ENCODE data around the gene LRRC27. TPM values are rescaled to one million over a fixed set of nuclear protein-coding genes. Genes with fewer than 3 reads are reported as not detected.
A peak's percentile ranks its signal among the peaks of the same experiment; 100 is the strongest.

The LRRC27 gene
- polyA plus RNA-seq, 2 of the 4 experiments (the other 2 are of a cell fraction) = 6.5 to 6.9 TPM

DNA sequence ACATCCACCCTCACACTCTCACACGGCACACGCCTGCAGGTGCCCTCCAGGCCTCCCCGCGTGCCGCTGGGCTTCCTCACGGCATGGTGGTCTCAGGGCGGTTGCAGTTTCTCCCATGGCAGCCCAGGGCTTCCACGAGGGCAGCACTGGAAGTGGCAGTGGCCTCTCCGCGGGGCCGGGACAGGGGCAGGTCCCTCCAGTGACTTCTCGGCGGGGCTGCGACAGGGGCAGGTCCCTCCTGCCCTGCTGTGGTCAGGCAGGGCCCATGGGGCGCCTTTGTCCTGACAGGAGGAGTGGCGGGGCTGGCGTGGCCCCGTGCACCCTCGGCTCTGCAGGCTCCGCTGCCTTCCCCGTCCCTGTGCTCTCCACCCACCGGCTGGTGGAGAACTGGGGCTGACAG, 84.0 kb downstream of the LRRC27 start:
- H3K4me3 ChIP-seq = no peak overlapping the region
- no peak for FAIRE-seq
- H3K9me3 ChIP-seq = no peaks in the 10 kb centered on the region
- TF ChIP-seq, protein P1, sequence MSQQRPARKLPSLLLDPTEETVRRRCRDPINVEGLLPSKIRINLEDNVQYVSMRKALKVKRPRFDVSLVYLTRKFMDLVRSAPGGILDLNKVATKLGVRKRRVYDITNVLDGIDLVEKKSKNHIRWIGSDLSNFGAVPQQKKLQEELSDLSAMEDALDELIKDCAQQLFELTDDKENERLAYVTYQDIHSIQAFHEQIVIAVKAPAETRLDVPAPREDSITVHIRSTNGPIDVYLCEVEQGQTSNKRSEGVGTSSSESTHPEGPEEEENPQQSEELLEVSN (IDR thresholded peaks at IDR 0.05; ENCODE audit: borderline replicate concordance, low read depth) = no peak
- TF ChIP-seq ZC3H11A (IDR thresholded peaks at IDR 0.05) = no peak
- no peak for TF ChIP-seq MAZ (IDR thresholded peaks at IDR 0.05; ENCODE audit: borderline replicate concordance, low read depth, low read length)
- no peak for TF ChIP-seq ZFP36 (IDR thresholded peaks at IDR 0.05; ENCODE audit: borderline replicate concordance, partially characterized antibody)
- no peak for TF ChIP-seq CBX8 (IDR thresholded peaks at IDR 0.05)
- no peak for TF ChIP-seq RFX5 (IDR thresholded peaks at IDR 0.05)
- TF ChIP-seq HDAC2 (IDR thresholded peaks at IDR 0.05) = no peak
- no peak for TF ChIP-seq NR3C1 (IDR thresholded peaks at IDR 0.05)
- no peak for TF ChIP-seq FOSL2 (IDR thresholded peaks at IDR 0.05)
- no peak for TF ChIP-seq FOSL2 (CRISPR knock-in tag; IDR thresholded peaks at IDR 0.05)
- WGBS (ENCODE audit: missing lambda C conversion rate) = 87% methylated on average over 20 of the region's 22 CpGs
- no peak overlapping the region for H3K27ac ChIP-seq
- ChIA-PET POLR2A (no interaction called here), CTCF (no interaction called here)
- no peak for ATAC-seq
- no peak for DNase-seq (ENCODE audit: low read depth in 1 of 2, low spot score in 1 of 2)
- peaks cover 33% of the 10 kb centered on the region for H3K4me1 ChIP-seq
- H3K4me2 ChIP-seq = no peak overlapping the region

DNA sequence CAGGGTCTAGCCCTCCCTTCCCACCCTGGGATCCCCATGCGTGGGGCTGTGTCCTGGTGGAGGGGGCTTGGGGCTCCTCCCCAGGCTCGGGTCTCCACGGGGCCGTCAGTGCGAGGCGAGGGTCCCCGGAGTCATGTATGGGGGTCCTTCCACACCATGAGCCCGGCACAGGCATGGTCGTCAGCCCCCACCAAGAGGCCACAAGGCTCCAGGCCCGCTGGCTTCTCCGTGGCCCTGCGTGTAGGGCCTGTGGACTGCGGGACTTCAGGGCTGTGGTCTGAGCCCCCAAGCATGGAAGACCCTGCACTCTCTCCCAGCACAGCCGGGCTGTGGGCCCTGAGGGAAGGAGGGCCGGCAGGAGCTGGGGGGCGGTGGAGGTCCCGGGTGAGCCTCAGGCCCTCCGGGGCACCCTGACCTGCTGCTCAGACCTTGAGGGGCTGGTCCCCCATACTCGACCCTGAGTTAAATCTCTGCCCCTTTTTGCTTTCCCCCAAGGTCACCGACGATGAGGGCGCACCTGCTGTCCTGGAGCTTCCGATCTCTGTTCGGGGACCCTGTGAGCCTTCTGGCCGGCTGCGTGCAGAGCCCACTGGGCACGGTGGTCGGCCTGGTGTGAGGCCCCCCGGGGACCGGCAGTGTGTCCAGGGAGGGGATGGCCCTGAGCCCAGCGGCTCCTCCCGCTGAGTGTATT, 84.7 kb downstream of the LRRC27 start:
- Histone ChIP-seq H3K4me1 (peaks cover 41% of the 10 kb centered on the region), H3K27ac (no peak overlapping the region), H3K4me2 (no peak overlapping the region), H3K9me3 (no peaks in the 10 kb centered on the region), H3K4me3 (no peak overlapping the region)
- CTCF ChIA-PET = no interaction called here
- ATAC-seq (no peak), DNase-seq (ENCODE audit: low read depth in 1 of 2, low spot score in 1 of 2) (no peak), FAIRE-seq (no peak)
- WGBS (ENCODE audit: missing lambda C conversion rate) = 91% methylated on average over 18 of the region's 32 CpGs
- POLR2A ChIA-PET = no interaction called here
- TF ChIP-seq KDM5A (IDR thresholded peaks at IDR 0.05) = no peak

DNA sequence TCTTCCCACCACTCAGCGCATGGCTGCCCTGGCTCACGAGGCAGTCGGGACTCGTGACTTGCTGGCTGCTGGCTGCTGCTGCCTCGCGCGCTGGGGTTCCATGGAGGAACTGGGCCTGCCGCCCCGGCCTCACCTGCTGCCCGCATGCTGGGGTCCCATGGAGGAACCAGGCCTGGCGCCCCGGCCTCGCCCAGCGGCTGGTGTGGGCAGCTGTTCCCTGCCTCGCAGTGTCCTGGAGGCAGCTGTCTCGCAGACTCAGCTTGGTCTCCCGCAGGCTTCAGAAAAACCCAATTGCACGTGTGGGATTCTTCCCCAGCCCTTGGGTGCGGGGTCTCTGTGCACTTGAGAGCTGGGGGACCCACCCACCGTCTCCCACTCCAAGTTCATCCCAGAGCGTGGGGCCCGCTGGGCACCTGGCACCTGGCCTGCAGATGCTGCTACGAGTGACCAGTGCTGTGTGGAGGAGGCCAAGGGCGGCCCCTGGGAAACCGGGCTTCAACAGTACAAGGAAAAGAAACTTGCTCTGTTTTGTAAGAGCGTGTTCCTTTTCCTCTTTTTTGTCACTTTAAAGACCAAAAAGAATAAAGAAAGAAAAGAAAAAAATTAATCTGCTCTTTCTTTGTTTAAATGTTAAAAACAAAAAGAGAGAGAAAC, 85.4 kb downstream of the LRRC27 start:
- TF ChIP-seq ZC3H11A (IDR thresholded peaks at IDR 0.05) = no peak
- TF ChIP-seq HOXA7 (CRISPR knock-in tag; IDR thresholded peaks at IDR 0.05) = no peak
- TF ChIP-seq CBX2 (IDR thresholded peaks at IDR 0.05; ENCODE audit: borderline replicate concordance, low read depth) = no peak
- no peak for TF ChIP-seq ZSCAN20 (CRISPR knock-in tag; IDR thresholded peaks at IDR 0.05)
- no peak for TF ChIP-seq RAD21 (conservative IDR thresholded peaks at IDR 0.05 in 1 of 2, IDR thresholded peaks at IDR 0.05 in 1 of 2)
- TF ChIP-seq, protein P2, sequence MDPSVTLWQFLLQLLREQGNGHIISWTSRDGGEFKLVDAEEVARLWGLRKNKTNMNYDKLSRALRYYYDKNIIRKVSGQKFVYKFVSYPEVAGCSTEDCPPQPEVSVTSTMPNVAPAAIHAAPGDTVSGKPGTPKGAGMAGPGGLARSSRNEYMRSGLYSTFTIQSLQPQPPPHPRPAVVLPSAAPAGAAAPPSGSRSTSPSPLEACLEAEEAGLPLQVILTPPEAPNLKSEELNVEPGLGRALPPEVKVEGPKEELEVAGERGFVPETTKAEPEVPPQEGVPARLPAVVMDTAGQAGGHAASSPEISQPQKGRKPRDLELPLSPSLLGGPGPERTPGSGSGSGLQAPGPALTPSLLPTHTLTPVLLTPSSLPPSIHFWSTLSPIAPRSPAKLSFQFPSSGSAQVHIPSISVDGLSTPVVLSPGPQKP (IDR thresholded peaks at IDR 0.05; ENCODE audit: low read depth, low read length) = no peak
- no peak for TF ChIP-seq FOSL2 (IDR thresholded peaks at IDR 0.05)
- TF ChIP-seq FOSL2 (CRISPR knock-in tag; IDR thresholded peaks at IDR 0.05) = no peak
- TF ChIP-seq HEYL (CRISPR knock-in tag; IDR thresholded peaks at IDR 0.05) = no peak
- TF ChIP-seq CEBPB (IDR thresholded peaks at IDR 0.05) = no peak
- TF ChIP-seq, protein P3, sequence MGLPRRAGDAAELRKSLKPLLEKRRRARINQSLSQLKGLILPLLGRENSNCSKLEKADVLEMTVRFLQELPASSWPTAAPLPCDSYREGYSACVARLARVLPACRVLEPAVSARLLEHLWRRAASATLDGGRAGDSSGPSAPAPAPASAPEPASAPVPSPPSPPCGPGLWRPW (IDR thresholded peaks at IDR 0.05) = no peak
- no peak for TF ChIP-seq PHF8 (IDR thresholded peaks at IDR 0.05; ENCODE audit: borderline replicate concordance, low read depth)
- no peak for TF ChIP-seq NR3C1 (IDR thresholded peaks at IDR 0.05)
- TF ChIP-seq JUN (IDR thresholded peaks at IDR 0.05) = no peak
- no peak for TF ChIP-seq EP300 (IDR thresholded peaks at IDR 0.05)
- TF ChIP-seq MAFK (IDR thresholded peaks at IDR 0.05; ENCODE audit: partially characterized antibody) = no peak
- no peak for TF ChIP-seq NFE2L2 (conservative IDR thresholded peaks at IDR 0.05; ENCODE audit: low read length)
- Histone ChIP-seq H3K4me1 (peaks cover 47% of the 10 kb centered on the region), H3K27ac (peak overlapping the region in 1 of 2 experiments; percentile 85; a peak in 2 of 6 replicates), H3K4me2 (no peak overlapping the region; the same call in 2 of the 3 replicates), H3K4me3 (no peak overlapping the region), H3K9me3 (no peaks in the 10 kb centered on the region)
- POLR2A ChIA-PET = no interaction called here
- ATAC-seq (no peak), FAIRE-seq (no peak), DNase-seq (ENCODE audit: low read depth in 1 of 2, low spot score in 1 of 2) (no peak)
- 94% methylated on average over 15 of the region's 26 CpGs for WGBS (ENCODE audit: missing lambda C conversion rate)
- CTCF ChIA-PET = interaction anchor here (1.4 to 2.1 kb wide), 2 partner anchors 12 to 26 kb away, joined by 3 to 7 read pairs; no protein-coding TSS in a partner anchor
